ENCODE data around the gene POLR2L.

- no peak for TF ChIP-seq CTCF (conservative IDR thresholded peaks at IDR 0.05; ENCODE audit: low read depth, low read length)
- no peak for TF ChIP-seq EZH2 (IDR thresholded peaks at IDR 0.05; ENCODE audit: borderline replicate concordance, low read depth, low read length, poor library complexity, severe bottlenecking)
Measured at GRCh38 chr11:849951-850774, 7.8 kb upstream of the POLR2L start.

Measured in A673 (cell line).